Stimulated activated CD4-positive, alpha-beta T cell treated with anti-CD3 and anti-CD28 coated beads, TNF-alpha, amount 100 ng/mL, for 48 hours (primary cell): ENCODE measurements around the gene RPUSD4.

Source experiments
- DNase-seq, 3 donors: peaks; one replicate each; pipeline ENCODE4 v3.0.0-alpha.2; 2020; ENCODE audit warnings: low read depth in 3 of 3

Gene RPUSD4

GRCh38 chr11:126157326-126158030, 54.0 kb downstream of the RPUSD4 start:
- DNase-seq, result no peak

GRCh38 chr11:126156814-126157213, 54.6 kb downstream of the RPUSD4 start:
- DNase-seq, result no peak

- no peak for DNase-seq
These were observed 55.9 kb downstream of the RPUSD4 start for GRCh38 chr11:126155402-126156187.

DNA sequence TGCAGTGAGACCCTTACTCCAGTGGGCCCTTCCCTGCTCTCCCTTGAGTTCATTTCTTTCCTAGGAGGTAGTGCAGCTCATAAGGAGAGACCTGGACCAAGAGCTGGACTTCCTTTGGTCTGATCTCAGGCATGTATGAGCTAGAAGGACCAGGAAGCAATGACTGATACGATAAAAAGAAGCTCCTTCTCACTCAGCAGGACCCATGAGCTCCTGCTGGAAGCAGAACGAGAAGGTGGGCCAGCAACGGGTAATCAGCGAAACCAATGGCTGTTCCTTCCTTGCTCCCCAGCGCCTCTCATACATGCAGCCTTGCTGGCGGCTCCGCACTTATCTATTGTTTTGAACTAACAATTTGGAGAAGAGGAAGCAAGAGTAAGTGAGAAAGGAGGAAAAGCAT, 56.8 kb downstream of the RPUSD4 start:
- no peak for DNase-seq

GRCh38 chr11:126153972-126154371, 57.5 kb downstream of the RPUSD4 start:
- DNase-seq, result no peak

DNA sequence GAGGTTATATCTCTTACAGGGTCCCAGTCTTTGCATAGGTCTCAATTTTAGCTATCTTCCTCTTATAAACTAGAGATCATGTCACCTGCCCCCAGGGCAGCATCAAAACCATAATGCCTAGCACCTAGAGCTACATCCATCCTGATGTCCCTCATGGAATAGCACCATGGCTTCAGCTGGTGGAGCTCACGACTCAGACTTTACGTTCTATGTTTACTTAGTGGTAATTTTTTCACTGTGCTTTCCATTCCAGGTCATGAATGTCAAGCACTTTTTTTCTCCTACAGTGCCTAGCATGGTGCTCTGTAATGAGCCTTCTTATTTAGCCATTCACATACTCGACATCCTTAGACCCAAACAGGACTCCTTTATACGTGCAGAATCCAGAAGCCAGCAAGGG, 58.4 kb downstream of the RPUSD4 start:
- DNase-seq, result no peak

DNA sequence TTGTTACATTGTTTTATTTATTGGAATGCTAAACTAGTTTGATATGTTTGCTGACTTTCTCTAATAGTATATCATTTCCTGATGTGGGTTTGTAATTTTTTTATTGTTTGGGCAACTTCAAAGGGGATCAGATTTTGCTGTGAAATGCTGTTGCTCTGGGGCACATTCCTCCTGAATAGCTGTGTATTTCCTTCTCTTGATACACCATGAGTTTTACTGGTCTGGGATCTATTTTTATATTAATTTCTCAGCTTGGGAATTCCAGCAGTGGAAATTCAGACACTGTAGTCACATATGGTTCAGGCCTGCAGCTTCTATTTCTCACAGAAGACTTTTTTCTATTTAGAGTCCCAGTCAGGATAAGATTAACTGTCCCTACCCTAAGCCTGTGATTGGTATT, 58.9 kb downstream of the RPUSD4 start:
- DNase-seq, result no peak

GRCh38 chr11:126152152-126152551, 59.3 kb downstream of the RPUSD4 start:
- DNase-seq, result no peak
